ENCODE measurements around the gene S100A13.

S100A13 gene

DNA sequence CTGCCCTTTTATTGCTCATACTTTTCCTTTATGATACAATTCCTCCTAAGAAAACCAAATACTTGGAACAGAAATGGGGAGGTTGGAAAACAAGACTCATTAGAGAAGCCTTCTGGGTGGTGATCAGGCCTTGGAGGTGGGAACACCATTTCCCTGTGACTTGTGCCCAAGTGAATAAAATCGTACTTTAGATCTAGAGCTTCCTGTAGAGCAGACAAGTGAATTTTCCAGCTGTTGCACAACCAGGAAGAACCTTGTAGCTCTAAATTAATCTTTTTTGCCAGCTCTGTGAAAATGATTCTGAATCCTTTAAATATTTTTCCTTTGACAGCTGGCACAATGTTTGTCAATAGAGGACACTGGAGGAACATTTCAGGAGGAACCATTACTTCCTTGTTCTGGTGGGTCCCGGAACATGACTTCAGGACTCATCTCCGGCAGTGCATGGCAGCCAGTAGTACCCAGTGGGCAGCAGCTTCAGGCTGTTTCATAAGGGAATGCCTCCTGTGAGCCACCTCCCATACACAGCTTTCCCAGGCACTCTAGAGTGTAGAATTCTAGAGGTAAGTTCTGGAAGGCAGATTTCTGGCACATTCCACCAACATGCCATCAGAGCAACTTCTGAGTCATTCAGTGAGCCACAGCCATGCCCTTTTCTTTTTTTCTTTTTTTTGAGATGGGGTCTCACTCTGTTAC is 25.6 kb upstream of the S100A13 start:
- Histone ChIP-seq H3K27me3 (no peaks in the 10 kb centered on the region), H3K4me3 (no peak overlapping the region), H3K9me3 (no peaks in the 10 kb centered on the region), H3K4me1 (peaks cover 0 to 16% (median 5%) of the 10 kb centered on the region in 4 donors), H3K27ac (peak overlapping the region in 1 of 2 donors; percentile 23), H3K36me3 (no peaks in the 10 kb centered on the region)
- peak in 1 of 2 donors; percentile 61 for DNase-seq
- TF ChIP-seq, protein P1, sequence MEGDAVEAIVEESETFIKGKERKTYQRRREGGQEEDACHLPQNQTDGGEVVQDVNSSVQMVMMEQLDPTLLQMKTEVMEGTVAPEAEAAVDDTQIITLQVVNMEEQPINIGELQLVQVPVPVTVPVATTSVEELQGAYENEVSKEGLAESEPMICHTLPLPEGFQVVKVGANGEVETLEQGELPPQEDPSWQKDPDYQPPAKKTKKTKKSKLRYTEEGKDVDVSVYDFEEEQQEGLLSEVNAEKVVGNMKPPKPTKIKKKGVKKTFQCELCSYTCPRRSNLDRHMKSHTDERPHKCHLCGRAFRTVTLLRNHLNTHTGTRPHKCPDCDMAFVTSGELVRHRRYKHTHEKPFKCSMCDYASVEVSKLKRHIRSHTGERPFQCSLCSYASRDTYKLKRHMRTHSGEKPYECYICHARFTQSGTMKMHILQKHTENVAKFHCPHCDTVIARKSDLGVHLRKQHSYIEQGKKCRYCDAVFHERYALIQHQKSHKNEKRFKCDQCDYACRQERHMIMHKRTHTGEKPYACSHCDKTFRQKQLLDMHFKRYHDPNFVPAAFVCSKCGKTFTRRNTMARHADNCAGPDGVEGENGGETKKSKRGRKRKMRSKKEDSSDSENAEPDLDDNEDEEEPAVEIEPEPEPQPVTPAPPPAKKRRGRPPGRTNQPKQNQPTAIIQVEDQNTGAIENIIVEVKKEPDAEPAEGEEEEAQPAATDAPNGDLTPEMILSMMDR (IDR thresholded peaks at IDR 0.05), result no peak
- intact Hi-C loops (cut with DNase I; ENCODE audit: low total_unique reads), result no loop called here

DNA sequence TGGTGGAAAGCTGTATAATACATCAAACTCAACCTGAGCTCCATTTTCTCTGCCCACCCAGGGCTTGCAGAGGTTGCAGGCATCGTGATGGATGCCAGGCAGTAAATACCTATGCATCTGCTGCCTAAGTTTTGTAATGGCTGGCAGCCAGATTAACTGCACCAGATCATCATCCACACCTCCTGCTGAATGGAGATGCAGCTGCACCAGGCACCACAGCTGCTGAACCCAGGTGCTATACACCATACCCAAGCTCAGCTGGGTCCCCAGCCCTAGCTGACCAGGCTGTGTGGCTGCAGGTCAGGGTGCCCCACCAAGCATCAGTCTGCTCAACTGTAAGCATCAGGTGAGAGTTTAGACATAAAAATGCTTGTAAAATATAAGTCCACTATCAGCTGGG is 24.5 kb upstream of the S100A13 start:
- TF ChIP-seq, protein P1 (IDR thresholded peaks at IDR 0.05), result no peak
- Histone ChIP-seq H3K36me3 (peaks cover 0 to 3% (median 3%) of the 10 kb centered on the region in 3 donors), H3K4me3 (no peak overlapping the region), H3K27ac (no peak overlapping the region), H3K4me1 (peaks cover 0 to 16% (median 5%) of the 10 kb centered on the region in 4 donors), H3K9me3 (no peaks in the 10 kb centered on the region), H3K27me3 (no peaks in the 10 kb centered on the region)
- intact Hi-C loops (cut with DNase I; ENCODE audit: low total_unique reads), result no loop called here
- DNase-seq, result peak in 1 of 2 donors; percentile 48

DNA sequence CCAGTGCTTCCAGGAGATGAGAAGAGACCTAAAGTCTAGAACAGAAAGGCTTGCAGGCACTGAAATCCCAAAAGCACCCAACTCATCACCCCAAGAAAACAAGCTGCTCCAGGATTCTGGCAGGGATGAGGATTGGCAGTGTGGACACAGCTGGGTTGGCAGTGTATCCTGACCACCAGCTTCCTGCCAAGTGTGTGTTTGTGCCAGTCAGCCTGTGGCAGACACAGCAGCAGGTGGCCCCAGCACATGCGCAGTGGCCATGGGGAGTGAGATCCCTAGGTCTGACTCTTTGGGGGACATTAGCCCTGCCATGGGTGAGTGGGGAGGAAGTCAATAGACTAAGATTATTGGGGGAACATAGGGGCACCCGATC is 22.5 kb upstream of the S100A13 start:
- Histone ChIP-seq H3K27ac (no peak overlapping the region), H3K4me1 (peaks cover 0 to 16% (median 5%) of the 10 kb centered on the region in 4 donors), H3K4me3 (no peak overlapping the region), H3K27me3 (no peaks in the 10 kb centered on the region), H3K9me3 (no peaks in the 10 kb centered on the region), H3K36me3 (peaks cover 11 to 22% (median 22%) of the 10 kb centered on the region in 3 donors)
- intact Hi-C loops (cut with DNase I; ENCODE audit: low total_unique reads), result no loop called here
- TF ChIP-seq, protein P1 (IDR thresholded peaks at IDR 0.05), result no peak
- DNase-seq, result peak in 1 of 2 donors; percentile 72

DNA sequence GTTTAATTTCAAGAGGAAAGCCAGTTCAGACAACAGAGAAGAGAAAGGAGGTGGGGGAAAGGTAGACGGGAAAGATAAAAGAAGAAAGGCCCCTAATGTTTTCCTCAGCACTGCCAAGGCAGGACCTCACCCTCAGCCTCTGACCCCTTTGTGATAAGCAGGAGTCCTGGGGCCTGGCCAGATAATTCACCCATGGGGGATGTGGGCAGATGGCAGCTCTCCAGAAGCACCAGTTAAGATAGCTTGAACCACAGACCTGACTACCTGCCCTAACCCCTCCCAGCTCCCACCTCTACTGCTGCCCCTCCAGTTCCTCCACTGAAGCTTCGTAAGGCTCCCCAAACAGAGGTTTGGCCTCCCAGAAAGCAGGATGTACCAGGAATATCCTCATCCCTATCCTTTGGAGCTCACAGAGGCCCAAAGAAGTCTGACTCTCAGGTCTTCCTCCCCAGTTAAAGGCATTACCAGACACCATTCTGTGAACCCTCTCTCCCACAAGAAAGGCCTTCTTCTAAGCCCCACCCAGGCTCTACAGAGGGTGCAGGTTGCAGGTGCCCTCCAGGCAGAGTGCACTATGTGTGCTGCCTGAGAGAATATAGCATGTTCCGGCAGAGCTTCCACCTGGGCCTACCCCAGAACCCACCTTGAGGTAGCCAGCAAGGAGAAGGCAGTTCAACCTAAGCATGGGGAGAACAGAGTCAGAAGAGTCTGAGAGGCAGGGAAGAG is 22.0 kb upstream of the S100A13 start:
- peaks cover 0 to 16% (median 5%) of the 10 kb centered on the region in 4 donors for H3K4me1 ChIP-seq
- H3K4me3 ChIP-seq, result no peak overlapping the region
- TF ChIP-seq, protein P1 (IDR thresholded peaks at IDR 0.05), result no peak
- H3K9me3 ChIP-seq, result no peaks in the 10 kb centered on the region
- no peak overlapping the region for H3K27ac ChIP-seq
- no peaks in the 10 kb centered on the region for H3K27me3 ChIP-seq
- intact Hi-C loops (cut with DNase I; ENCODE audit: low total_unique reads), result no loop called here
- peaks cover 15 to 27% (median 25%) of the 10 kb centered on the region in 3 donors for H3K36me3 ChIP-seq
- peak in 1 of 2 donors; percentile 32 for DNase-seq

DNA sequence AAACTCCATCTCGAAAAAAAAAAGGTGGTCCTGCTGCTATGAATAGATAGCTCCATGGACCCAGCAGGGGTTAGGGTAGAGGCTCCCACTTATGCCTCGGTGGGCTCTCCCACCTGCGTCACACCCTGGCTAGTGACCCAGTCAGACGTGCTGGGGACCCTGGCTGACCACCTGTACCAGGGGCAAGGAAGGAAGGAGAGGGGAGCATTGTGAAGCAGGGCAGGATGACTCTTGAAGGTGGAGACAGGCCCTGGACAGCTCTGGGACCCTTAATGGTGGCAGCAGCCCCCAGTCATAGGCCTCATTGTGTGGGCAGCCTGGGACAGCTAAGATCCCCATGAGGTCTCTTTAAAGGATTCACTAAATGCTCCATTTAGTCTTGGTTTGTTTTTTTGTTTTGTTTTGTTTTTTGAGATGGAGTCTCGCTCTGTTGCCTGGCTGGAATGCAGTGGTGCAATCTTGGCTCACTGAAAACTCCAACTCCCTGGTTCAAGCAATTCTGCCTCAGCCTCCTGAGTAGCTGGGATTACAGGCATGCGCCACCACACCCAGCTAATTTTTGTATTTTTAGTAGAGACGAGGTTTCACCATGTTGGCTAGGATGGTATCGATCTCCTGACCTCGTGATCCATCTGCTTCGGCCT is 20.8 kb upstream of the S100A13 start:
- no peak overlapping the region for H3K27ac ChIP-seq
- peaks cover 27 to 39% (median 34%) of the 10 kb centered on the region in 3 donors for H3K36me3 ChIP-seq
- no peaks in the 10 kb centered on the region for H3K27me3 ChIP-seq
- intact Hi-C loops (cut with DNase I; ENCODE audit: low total_unique reads), result no loop called here
- no peaks in the 10 kb centered on the region for H3K9me3 ChIP-seq
- no peak overlapping the region for H3K4me3 ChIP-seq
- H3K4me1 ChIP-seq, result peaks cover 0 to 21% (median 11%) of the 10 kb centered on the region in 4 donors
- TF ChIP-seq, protein P1 (IDR thresholded peaks at IDR 0.05), result no peak
- peak in 1 of 2 donors; percentile 39 for DNase-seq

All from tibial artery (tissue), 4 donors.